ENCODE measurements around the gene ITFG1.

The ITFG1 gene

DNA sequence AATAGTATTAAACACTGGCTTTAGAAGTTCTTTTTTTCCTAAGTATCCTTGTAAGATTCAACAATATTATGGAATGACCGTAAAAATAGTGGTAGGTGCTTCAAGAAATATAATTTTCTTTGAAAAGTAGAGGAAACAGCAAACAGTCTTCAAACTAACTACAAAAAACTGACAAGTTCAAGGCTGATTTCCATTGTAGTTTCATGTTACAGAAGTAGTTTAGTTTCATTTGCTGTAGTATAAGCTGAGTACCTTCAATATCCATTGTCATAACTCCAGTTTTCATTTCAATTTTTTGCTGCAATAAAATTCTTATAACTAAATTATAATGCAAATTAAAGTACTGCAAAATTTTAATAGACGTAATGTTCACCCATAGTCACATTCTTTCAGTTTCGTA lies 19.5 kb upstream of the ITFG1 start:
- Histone ChIP-seq H4K20me1 (ENCODE audit: insufficient read depth, low read length, poor library complexity, severe bottlenecking) (peaks cover 10% of the 10 kb centered on the region), H3K4me2 (ENCODE audit: low read depth, low read length, poor library complexity, severe bottlenecking) (no peak overlapping the region), H2AFZ (ENCODE audit: low read length) (no peak overlapping the region), H3K9me3 (ENCODE audit: insufficient read depth, low read depth, low read length) (no peaks in the 10 kb centered on the region), H3K9ac (ENCODE audit: low read depth, low read length, poor library complexity, severe bottlenecking) (no peak overlapping the region), H3K4me3 (ENCODE audit: low read length, poor library complexity, severe bottlenecking) (no peak overlapping the region), H3K4me1 (ENCODE audit: insufficient read depth, low read length, poor library complexity, severe bottlenecking) (no peaks in the 10 kb centered on the region), H3K27me3 (ENCODE audit: insufficient read depth, low read length, poor library complexity, severe bottlenecking) (no peaks in the 10 kb centered on the region), H3K36me3 (ENCODE audit: insufficient read depth, low read length) (no peaks in the 10 kb centered on the region), H3K79me2 (ENCODE audit: insufficient read depth, low read length) (peaks cover 17% of the 10 kb centered on the region; the same call in 1 of the 2 replicates), H3F3A (ENCODE audit: low read depth) (no peaks in the 10 kb centered on the region), H3K9me2 (replicated peaks; ENCODE audit: low read depth, low read length) (no peaks in the 10 kb centered on the region)
- TF ChIP-seq, protein P1, sequence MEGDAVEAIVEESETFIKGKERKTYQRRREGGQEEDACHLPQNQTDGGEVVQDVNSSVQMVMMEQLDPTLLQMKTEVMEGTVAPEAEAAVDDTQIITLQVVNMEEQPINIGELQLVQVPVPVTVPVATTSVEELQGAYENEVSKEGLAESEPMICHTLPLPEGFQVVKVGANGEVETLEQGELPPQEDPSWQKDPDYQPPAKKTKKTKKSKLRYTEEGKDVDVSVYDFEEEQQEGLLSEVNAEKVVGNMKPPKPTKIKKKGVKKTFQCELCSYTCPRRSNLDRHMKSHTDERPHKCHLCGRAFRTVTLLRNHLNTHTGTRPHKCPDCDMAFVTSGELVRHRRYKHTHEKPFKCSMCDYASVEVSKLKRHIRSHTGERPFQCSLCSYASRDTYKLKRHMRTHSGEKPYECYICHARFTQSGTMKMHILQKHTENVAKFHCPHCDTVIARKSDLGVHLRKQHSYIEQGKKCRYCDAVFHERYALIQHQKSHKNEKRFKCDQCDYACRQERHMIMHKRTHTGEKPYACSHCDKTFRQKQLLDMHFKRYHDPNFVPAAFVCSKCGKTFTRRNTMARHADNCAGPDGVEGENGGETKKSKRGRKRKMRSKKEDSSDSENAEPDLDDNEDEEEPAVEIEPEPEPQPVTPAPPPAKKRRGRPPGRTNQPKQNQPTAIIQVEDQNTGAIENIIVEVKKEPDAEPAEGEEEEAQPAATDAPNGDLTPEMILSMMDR (conservative IDR thresholded peaks at IDR 0.05; ENCODE audit: low read length), result no peak
- no peak for TF ChIP-seq EZH2phosphoT487 (IDR thresholded peaks at IDR 0.05; ENCODE audit: borderline replicate concordance)

DNA sequence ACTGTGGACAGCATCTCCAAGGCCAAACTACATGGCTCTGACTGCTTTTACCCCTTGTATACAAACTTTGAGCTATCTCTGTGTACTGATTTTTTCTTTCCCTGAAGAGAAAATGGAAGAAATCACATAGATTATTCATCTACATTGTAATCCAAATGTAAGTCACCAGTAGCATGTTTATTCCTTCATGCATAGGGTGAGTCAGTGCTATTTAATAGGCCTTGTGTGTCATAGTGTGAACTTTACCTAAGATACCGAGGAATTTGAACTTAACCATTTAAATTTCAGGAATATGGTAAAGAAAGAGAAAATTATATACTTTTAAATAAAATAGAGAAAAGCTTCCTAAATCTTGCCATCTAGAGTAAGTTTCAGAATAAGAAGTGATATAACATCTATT lies 16.8 kb upstream of the ITFG1 start:
- Histone ChIP-seq H3K36me3 (ENCODE audit: insufficient read depth, low read length) (no peaks in the 10 kb centered on the region), H4K20me1 (ENCODE audit: insufficient read depth, low read length, poor library complexity, severe bottlenecking) (peaks cover 3% of the 10 kb centered on the region), H3K4me2 (ENCODE audit: low read depth, low read length, poor library complexity, severe bottlenecking) (no peak overlapping the region), H3K27me3 (ENCODE audit: insufficient read depth, low read length, poor library complexity, severe bottlenecking) (no peaks in the 10 kb centered on the region), H2AFZ (ENCODE audit: low read length) (no peak overlapping the region), H3K4me1 (ENCODE audit: insufficient read depth, low read length, poor library complexity, severe bottlenecking) (no peaks in the 10 kb centered on the region), H3K79me2 (ENCODE audit: insufficient read depth, low read length) (peaks cover 9% of the 10 kb centered on the region; the same call in 1 of the 2 replicates), H3K9ac (ENCODE audit: low read depth, low read length, poor library complexity, severe bottlenecking) (no peak overlapping the region), H3K9me2 (replicated peaks; ENCODE audit: low read depth, low read length) (no peaks in the 10 kb centered on the region), H3F3A (ENCODE audit: low read depth) (no peaks in the 10 kb centered on the region), H3K9me3 (ENCODE audit: insufficient read depth, low read depth, low read length) (no peaks in the 10 kb centered on the region), H3K4me3 (ENCODE audit: low read length, poor library complexity, severe bottlenecking) (no peak overlapping the region)
- TF ChIP-seq EZH2phosphoT487 (IDR thresholded peaks at IDR 0.05; ENCODE audit: borderline replicate concordance), result no peak
- TF ChIP-seq, protein P1 (conservative IDR thresholded peaks at IDR 0.05; ENCODE audit: low read length), result no peak

DNA sequence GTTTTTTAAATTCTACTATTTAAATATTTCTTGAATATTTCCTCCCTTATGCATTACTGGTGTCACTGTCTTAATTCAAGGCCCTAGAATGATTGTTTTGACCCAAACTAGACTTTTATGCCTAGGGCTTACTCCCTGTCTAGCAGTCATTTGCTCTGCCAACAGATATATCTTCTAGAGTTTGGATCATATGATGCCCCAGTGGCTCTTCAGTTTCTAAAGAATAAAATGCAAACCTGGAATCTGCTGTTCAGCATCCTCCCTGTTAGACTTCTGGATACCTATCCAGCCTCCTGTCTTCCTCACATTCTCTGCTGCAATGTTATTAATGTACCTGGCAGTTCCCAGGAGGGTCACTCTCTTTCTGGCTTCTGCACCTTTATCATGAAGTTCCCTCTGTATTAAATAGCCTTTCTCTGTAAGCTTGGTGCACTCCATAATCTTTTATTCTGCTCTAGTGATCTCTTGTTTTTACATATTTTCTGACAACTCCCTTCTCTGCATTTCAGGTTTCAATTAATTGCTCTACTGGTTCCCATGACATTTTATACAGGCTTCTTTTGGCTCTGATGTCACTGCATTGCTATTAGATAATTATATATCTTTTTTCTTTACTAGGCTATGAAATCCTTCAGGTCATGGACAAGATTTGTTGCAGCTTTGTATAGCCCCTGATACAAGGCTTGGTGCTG lies 15.9 kb upstream of the ITFG1 start:
- Histone ChIP-seq H3K36me3 (ENCODE audit: insufficient read depth, low read length) (no peaks in the 10 kb centered on the region), H3K4me2 (ENCODE audit: low read depth, low read length, poor library complexity, severe bottlenecking) (no peak overlapping the region), H3K4me3 (ENCODE audit: low read length, poor library complexity, severe bottlenecking) (no peak overlapping the region), H3K4me1 (ENCODE audit: insufficient read depth, low read length, poor library complexity, severe bottlenecking) (no peaks in the 10 kb centered on the region), H3F3A (ENCODE audit: low read depth) (no peaks in the 10 kb centered on the region), H3K9ac (ENCODE audit: low read depth, low read length, poor library complexity, severe bottlenecking) (no peak overlapping the region), H3K9me2 (replicated peaks; ENCODE audit: low read depth, low read length) (no peaks in the 10 kb centered on the region), H4K20me1 (ENCODE audit: insufficient read depth, low read length, poor library complexity, severe bottlenecking) (peaks cover 5% of the 10 kb centered on the region), H3K9me3 (ENCODE audit: insufficient read depth, low read depth, low read length) (no peaks in the 10 kb centered on the region), H3K79me2 (ENCODE audit: insufficient read depth, low read length) (peaks cover 9% of the 10 kb centered on the region; the same call in 1 of the 2 replicates), H2AFZ (ENCODE audit: low read length) (no peak overlapping the region), H3K27me3 (ENCODE audit: insufficient read depth, low read length, poor library complexity, severe bottlenecking) (no peaks in the 10 kb centered on the region)
- no peak for TF ChIP-seq EZH2phosphoT487 (IDR thresholded peaks at IDR 0.05; ENCODE audit: borderline replicate concordance)
- TF ChIP-seq, protein P1 (conservative IDR thresholded peaks at IDR 0.05; ENCODE audit: low read length), result no peak

Data from Loucy (cell line).